ENCODE measurements around the gene BCL2L11.

Gene BCL2L11

DNA sequence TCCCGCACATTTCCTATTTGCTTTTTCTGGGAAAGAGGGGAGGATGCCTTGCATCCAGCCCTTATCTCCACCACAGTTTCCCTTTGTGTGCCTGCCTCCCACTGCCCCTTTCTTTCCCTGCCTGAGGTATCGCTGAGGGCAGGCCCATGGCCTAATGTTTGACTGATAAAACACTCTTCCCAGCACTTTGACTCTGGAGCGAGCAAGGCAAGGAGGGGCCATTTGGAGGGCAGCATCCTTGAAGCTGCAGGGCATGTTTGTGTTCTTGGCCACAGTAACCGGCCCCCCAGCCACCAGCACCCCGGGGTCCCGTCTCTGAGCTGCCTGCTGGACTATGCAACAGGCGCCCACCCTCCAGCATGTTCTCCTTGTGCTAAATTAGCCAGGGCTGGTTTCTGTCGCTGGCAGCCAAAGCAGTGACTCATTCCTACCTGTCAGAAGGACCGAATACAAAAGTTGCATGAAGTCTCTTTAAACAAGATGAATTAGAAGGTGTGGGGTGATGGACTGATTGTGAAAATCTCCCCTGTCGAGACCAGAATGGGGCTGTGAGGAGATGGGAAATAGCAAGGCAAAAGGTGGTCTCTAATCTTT, 50.7 kb downstream of the BCL2L11 start:
- DNase-seq: no peak

DNA sequence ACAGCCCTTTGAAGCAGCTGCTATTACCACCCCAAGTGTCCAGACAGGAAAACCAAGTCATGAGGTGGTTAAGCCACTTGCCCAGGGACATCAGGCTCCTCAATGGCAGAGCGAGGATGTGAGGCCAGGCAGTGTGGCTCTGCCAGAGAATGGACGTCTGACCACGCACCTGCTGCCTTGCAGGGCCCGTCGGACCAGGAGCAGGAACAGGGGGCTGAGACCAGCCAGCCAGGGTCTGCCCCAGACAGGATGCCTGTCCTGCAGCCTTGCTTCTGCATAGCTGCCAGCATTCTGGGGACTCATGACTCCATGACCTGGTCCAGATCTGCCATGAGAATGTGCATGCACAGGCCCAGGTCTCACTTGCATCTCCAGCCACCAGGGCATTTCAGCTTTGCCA, 52.0 kb downstream of the BCL2L11 start:
- DNase-seq: no peak

DNA sequence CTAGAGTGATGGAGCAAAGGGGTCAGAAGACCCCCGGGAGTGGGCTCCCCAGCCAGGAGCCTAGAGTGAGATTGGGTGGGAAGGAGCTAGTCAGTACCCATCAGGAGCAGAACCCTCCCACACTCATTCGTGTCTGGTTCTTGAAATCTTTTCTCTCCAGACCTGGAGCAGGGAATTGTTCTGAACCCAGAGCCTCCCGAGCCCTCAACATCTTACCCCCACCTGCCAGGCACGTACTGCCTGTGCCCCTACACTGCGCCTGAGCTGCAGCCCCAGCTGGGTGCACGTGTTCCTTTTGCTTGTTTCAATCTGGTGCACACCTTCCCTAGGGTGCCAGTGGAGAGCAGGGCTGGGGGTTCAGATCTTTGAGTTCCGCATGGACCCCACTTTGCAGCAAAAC, 52.6 kb downstream of the BCL2L11 start:
- DNase-seq: no peak

DNA sequence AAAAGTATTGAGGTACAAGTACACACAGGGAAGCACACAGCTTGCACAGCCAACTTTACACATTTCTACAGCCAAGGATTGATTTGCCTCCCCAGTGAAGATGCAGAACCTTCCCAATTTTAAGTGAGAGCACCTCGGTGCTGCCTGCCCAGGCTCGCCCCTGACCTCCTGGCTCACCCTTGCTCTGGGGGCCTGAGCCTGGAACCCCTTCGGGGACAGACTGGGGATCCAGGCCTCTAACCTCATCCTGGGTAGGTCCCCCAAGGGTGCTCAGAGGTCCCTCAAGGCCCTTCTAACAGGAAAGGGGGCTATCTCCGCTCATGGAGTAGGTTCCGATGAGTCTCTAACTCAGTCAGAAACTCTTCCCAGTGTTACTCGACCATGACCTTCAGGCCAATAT, 53.1 kb downstream of the BCL2L11 start:
- no peak for DNase-seq

DNA sequence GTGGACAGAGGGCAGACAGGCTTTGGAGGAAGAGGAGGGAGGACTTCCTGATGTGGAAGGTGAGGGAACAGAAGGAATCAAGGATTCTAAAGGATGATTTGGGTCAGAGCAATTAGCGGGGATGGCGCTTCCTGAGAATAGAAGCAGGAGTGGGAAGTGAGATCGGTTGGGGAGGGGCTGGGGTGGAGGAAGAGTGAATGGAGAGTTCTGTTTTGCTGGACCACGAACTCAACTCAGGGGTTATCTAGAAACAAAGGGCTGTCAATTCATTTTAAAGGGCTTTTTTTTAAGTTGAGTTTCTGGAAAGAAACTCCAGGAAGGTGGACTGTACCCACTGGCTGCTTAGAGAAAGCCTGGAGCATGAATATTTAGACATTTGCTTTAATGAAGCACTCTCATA, 54.9 kb downstream of the BCL2L11 start:
- DNase-seq: no peak

DNA sequence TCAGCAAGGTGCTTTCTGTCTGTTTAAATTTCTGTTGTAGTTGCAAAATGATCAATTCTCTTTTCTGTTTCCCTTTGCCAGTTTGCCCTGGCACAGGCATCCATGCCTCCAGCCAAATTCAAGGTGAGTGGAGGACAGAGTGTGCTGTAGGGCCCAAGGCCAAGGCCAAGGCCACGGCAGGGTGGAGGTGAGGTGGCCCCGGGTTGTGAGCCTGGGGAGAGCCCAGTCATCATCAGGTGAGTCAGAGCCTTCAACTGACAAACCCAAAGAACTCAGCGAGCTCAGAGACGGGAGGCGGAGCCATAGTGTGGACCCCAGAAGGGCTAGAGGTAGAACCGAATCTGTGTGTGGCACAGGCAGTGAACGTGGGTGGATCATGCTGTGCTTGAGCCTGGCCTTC, 55.7 kb downstream of the BCL2L11 start:
- no peak for DNase-seq

DNA sequence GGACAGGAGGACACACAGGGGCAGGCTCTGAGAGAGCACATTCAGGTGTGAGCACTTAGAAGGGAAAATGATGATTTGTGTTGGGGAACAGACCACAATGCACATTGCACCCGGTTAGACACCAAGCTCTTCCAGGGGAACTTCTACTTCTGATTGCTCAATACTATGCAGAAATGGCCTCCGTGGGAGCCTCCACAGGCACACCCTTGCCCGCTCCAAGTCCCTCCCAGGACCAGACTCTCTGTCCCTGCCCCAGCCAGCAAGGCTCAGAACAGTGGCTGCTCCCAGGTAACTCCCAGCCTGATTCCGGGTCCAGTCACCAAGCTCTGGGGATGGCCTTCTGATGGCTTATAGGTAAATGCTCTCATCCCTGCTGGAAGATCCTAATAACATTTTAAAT, 56.2 kb downstream of the BCL2L11 start:
- no peak for DNase-seq

DNA sequence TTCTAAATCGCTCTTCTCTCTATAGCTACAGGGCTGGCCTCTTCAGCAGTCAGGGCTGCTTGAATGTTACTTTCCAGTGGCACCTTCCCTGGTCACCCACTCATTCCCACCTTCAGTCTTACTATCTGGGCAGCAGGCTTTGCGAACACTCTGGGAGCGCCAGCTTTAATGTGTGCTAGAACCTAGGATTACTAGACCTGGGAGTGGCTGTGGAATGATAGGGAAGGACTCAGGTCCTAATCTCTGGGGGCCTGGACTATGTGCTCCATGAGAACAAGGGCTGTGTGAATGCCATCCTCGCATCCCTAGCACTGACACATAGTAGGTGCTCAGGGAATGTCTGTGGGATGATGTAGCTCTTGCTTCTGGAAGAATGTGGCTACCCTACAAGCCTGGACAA, 57.6 kb downstream of the BCL2L11 start:
- no peak for DNase-seq

DNA sequence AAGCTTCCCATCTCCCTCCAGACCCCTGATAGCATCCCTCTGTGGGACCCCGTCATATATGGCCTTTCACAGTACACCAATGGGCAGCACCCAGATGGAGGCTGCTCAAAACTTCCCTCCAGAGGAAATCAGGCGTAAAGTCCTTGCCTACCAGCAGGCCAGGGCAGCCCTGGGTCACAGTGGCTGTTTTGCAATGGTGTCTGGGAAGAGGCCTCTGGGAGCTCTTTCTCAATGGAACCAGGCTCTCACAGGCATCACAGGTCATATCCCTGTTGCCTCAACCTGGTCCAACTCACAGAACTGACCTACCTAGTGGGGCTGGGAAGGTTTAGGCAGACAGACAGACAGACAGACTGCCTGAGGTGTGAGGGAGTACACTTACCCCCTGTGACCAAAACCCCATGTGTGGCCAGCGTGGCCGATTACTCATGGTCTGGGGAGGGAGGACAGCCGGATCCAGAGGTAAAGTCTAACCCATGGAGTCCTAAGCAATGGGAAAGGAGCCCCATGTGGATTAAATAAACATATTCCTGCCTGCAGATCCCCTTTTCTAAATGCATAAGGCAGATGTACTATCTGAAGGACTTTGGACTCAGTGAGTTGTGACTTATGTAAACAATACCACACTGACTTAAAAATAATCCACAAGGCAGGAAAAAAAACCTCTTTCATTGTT, 58.2 kb downstream of the BCL2L11 start:
- DNase-seq: no peak

DNA sequence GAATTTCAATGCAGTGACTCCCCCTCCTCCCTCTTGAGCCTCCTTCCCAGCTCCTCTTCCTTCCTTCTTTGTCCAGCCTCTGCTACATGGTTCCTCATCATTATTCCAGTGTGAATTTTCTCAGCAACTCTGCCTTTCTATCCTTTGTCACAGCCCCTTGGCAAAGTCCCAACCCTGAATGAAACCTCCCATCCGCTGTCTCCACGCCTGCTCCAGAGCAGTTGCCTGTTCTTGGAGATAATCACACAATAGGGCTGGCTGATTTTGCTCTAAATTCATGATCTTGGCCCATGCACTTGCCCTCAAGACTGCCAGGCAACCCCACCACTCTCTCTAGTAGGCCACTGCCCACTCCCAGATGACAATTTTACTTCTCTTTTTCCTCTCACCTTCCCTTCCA, 61.4 kb downstream of the BCL2L11 start:
- no peak for DNase-seq

DNA sequence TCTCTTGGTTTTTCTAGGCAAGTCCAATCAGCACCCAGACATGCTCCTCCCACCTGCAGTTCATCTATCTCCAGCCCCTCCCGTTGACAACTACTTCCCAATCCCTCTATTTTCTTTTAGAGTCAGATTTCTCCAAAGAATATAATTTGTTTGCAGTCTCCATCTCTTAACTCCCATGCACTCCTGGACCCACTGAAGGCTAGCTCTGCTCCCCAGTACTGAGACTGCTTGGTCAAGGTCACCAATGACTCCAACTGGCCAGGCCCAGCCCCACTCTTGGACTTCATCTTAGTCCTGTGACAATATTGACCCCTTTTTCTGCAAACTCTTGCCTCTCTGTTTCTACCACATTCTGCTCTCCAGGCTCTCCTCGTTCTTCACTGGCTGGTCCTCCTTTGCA, 62.0 kb downstream of the BCL2L11 start:
- no peak for DNase-seq

DNA sequence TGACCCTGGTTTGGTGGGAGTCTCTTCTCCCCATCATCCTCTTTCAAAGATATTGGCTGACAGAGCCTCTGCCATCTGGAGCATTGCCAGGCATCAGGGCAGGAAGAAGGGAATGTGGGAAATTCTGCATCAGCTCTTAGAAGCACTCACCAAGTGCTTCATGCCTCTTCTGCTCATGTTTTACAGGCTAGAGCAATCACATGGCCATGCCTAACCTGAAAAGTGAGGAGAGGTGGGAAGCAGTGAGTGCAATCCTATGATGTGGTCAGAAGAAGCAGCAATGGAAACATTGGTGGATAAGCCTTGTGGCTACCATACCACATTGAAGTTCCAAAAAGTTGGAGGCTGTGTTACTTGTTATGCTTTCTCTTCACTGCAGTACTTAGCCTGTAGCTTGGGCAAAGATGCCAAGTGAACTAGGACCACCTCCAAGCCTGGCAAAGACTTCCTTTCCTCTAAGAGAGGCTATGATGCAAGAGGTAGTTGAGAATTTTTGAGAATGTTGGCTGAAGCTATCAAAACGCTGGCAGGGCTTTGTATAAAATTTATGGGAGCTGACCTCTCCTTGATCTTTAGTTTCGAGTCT, 64.1 kb downstream of the BCL2L11 start:
- DNase-seq: no peak

DNA sequence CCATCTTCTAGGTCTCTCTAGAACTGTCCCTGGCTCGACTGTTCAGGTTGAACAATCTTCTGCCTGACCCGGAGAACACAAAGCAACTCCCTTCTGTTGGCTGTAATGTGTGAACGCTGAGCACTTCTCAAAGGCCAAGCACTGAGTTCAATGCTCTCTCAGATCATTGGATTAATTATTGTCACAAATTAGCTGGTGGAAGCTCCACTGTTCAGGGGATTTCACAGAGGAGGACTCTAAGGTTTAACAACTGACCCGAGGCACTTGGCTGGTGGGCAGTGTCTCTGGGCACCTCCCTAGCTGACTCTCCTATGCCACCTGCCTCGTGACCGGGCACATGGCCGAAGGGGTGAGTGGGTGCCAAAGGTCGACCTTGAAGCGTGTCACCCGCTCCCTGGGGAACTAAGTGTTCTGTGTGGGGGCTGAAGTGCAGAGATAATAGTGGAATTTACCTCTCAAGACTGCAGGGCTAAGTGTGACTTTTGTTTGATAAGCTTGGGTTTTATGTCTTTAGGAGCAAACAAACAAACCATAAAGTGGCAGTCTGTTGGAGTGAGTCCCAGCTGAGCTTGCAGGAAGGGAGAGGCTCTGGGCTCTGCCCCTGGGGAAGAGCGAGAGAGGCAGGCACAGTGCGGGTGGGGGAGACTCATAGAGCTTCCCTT, 64.8 kb downstream of the BCL2L11 start:
- DNase-seq: no peak

DNA sequence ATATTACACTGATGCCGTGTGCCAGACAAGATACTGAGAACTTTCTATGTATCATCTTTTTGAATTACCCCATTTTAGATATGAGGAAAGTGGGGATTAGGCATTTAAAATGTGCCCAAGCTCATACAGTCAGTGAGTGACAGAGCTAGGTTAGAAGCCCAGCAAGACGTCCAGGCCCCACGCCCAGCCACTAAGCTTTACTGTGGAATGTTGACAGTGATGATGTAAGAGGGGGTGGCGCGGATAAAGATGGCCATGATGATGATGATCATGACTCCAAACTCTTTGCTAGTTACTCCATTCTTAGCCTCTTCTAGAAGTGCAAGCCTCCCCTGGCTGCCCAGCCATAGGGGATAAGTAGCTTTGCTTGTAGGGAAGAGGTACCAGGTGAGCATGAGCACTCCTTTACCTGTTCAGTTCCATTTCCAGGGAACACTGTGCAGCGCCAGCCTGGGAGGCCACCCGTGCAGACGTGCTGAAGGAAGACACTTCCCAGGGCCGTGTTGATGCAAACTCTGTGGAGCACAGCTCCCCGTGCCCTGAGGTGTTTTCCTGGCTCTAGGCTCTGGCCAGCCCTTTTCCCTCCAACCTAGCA, 65.5 kb downstream of the BCL2L11 start:
- no peak for DNase-seq

DNA sequence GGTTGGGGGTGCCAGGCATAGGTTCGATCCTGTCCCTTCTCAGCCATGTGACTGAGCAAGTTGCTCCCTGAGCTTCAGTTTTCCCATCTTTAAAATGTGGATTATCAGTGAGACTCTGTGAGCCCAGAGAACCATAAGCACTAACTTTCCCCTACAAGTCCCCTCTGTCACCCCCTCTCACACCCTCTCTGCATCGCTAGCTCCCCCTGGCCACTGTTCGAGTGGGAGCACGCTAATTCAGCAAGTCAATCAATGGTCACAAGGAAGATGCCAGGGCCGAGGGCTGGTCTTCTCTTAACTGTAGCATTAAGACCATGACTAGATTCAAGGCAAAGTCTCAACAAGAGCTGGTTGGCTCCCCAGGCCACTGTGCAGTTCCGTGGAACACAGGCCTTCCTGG, 66.2 kb downstream of the BCL2L11 start:
- no peak for DNase-seq

DNA sequence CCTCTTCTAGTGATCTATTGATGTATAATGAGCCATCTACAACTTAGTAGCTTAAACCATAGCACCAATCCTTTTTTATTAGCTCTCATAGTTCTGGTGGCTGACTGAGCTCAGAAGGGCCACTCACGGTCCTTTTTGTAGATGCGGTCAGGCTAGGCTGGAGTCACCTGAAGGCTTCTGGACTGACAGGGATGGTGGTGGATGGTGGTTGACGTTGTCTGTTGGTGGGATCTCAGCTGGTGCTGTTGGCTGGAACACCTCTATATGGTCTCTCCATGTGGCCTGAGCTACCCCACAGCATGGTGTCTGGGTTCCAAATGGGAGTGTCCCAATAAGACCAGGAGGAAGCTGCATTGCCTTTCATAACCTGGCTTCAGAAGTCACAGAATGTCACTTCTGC, 68.0 kb downstream of the BCL2L11 start:
- no peak for DNase-seq

DNA sequence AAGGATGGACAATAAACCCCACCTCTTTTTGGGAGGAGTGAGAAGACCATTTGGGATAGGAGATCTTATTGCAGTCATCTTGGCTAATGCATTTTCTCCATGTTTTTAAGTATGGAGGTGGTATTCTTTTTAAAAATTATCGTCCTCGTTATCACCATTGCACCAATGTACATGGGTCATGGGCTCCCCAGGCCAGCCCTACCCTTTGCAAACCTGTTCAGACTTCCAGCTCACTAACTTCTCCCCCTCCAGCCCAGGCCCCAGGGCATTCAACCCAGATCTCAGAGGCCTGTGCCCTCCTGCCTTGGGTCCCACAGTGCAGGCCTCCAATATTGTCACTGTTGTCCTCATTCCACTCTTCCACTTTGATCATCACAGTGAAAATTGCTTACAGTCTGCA, 68.4 kb downstream of the BCL2L11 start:
- DNase-seq: no peak

DNA sequence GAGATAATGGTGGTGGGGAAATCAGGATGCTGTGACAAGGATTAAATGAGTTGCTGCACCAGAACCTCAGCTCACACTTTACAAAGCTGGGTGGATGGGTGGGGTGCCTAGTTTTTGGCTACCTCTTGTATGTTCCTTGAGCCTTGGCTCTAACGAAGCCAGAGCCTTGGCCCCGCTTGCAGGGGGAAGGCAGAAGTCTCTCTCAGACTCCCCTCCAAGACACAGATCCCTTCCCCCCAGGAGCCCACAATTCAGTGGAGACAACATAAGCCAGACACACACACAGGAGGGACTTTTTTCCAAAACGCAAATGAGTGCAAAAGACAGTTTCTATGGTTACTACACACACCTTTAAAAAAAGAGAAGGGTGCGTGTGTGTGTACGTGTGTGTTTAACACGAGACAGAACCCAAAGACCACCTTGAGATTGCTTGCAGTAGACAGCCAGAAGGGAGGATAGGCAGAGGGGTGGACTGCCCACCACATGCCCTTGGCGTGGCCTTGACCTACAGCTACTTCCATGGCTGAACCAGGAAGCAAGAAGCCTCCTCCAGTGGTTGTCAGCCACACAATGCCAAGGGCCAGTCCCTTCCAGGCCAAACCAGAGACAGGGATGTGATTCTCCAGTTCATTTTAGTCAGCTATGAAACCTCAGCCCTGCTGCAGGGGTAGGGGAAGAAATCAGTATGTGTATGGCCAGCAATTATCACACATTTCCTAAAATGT, 70.3 kb downstream of the BCL2L11 start:
- DNase-seq: no peak

DNA sequence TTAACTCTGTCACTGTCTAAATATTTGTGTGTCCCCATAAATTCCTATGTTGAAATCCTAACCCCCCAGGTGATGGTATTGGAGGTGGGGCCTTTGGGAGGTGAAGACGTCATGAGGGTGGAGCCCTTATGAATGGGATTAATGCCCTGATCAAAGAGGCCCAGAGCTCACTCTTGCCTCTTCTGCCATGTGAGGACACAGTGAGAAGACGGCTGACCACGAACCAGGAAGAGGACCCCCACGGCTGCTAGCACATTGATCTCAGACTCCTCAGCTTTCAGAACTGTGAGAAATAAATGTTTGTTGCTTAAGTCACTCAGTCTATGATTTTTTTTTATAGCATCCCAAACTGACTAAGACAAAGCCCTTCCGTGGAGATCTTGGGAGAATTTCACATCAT, 71.2 kb downstream of the BCL2L11 start:
- DNase-seq: no peak

DNA sequence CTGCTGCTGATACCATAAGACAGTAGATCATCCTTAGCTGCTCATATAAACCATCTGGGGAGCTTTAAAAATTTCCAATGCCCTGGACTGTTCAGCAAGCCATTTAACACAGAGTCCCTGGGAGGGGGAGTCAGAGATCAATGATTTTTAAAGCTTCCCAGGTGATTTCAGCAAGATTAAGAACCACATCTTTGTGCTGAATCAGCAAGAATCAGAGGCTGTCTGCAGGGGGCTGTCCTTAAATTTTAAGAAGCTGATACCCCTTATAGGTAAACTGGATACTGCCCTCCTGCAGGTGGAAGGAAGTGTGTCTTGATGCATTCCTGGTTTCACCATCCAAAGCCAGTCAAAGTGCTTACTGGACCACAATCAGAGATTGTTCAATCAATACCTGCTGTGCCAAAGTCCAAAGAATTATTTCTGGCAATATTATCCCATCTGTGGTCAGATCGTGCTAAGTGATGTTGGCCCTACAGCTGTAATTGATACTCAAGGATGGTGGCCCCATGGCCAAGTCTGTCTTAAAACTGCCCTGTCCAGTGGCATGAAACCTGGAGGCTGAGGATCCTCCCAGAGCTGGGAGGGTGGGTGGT, 72.2 kb downstream of the BCL2L11 start:
- no peak for DNase-seq

DNA sequence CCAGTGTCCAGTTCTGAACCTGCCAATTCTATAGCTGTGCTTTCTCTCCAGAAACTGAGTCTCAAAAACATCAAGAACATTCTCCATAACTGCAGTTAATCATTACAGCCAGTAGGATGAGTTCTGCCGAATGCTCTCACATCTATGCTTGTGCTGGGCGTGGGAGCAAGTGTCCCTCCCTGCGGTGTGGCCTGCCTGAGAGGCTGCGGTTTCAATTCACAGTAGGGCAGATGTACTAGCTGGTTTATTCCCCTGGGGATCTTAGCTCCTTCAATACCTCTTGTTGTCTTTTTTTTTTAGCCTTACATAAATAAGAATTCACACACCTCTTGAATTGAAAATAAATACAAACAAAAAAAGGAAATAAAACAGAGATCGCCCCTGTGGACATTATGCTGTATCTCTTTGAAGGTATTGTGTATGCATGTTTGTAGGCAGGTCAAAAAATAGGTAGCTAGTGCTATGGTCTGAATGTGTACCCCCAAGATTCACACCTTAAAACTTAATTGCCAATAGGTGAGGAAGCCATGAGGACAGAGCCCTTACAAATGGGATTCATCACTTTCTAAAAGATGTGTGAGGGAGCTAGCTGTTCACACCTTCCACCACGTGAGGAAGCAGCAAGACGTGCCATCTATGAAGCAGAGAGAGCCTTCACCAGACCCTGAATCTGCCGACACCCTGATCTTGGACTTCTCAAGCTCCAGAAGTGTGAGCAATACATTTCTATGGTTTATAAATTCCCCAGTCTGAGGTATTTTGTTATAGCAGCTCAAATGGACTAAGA, 74.3 kb downstream of the BCL2L11 start:
- peak in 1 of 2 donors; percentile 22 for DNase-seq

DNA sequence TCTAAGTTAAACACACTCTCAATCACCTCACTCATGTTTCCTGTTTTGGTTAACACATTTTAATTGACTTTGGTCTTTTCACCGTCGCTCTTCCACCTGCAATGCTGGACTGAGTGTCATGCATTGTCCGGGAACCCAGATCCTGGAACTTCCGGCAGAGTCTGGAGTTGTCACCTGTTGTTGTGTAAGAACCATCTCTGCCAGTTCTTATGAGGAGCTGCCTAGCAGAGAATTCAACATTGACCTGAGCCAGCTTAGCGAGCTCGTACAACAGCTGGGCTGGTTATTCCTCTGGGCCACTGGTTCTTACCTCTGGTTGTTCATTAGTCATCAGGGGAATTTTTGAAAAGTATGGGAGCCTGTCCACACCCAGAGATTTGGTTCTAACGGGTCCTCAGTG, 75.7 kb downstream of the BCL2L11 start:
- DNase-seq: no peak

Measured in CD4-positive, alpha-beta T cell treated with Interleukin-4 for 1 hour (primary cell).